D721Med (cell line): ENCODE results near the gene SP4.

Experiments used
- DNase-seq: peaks from one replicate; pipeline ENCODE4 v3.0.0; 2011; ENCODE audit warnings: low spot score; ENCODE audit not compliant: insufficient read length
- FAIRE-seq: peaks from 2 replicates; lab custom pipeline; 2011; peaks lifted over from hg19 to GRCh38; lab: Jason Lieb, UNC
- CTCF ChIP-seq: IDR thresholded peaks from 2 replicates; pipeline ENCODE4 v1.5.1; 2012; ENCODE audit warnings: mild to moderate bottlenecking, control low read depth; ENCODE audit not compliant: insufficient read depth; ENCODE audit errors: missing control alignments

SP4 gene

GRCh38 chr7:21462081-21462480 lies 34.2 kb downstream of the SP4 start:
- no peak for FAIRE-seq
- no peak for DNase-seq
- no peak for TF ChIP-seq CTCF

- no peak for TF ChIP-seq CTCF
- FAIRE-seq, result no peak
- DNase-seq, result no peak
These were observed 35.6 kb downstream of the SP4 start for GRCh38 chr7:21463524-21463923.

- TF ChIP-seq CTCF, result no peak
- no peak for FAIRE-seq
- DNase-seq, result no peak
These were observed 41.1 kb downstream of the SP4 start for GRCh38 chr7:21468969-21469368.

GRCh38 chr7:21469894-21470293 lies 42.0 kb downstream of the SP4 start:
- DNase-seq (no peak), FAIRE-seq (no peak)
- no peak for TF ChIP-seq CTCF

GRCh38 chr7:21472029-21472428 lies 44.1 kb downstream of the SP4 start:
- DNase-seq (no peak), FAIRE-seq (no peak)
- no peak for TF ChIP-seq CTCF

- no peak for TF ChIP-seq CTCF
- FAIRE-seq (no peak), DNase-seq (no peak)
These were observed 48.5 kb downstream of the SP4 start for GRCh38 chr7:21476429-21476828.

GRCh38 chr7:21480693-21481403 lies 53.0 kb downstream of the SP4 start:
- no peak for FAIRE-seq
- DNase-seq, result no peak
- TF ChIP-seq CTCF, result no peak
